ENCODE results near the gene TAS2R5. TPM values are rescaled to one million over a fixed set of nuclear protein-coding genes. Genes with fewer than 3 reads are reported as not detected.
"Not testable (repeated sequence)": the region's sequence is repeated elsewhere in the genome, so short reads cannot be mapped to it uniquely, and the experiment has no call there.

The TAS2R5 gene
- polyA plus RNA-seq (ENCODE audit: insufficient read length in 12 of 12) = 1 to 10 TPM in 6 of 12 donors, under 1 TPM in 4, not detected in 2; 0.71 to 5.5 (median 1.8) TPM
- long read RNA-seq, donor 1, partial matches to known transcripts = 0 of 3 reads
- long read RNA-seq, donor 1, other reads (novel, unspliced or antisense) = 0 of 3 reads
- long read RNA-seq, donor 2 = 0 reads
- long read RNA-seq, donor 3, partial matches to known transcripts = 0 of 3 reads
- long read RNA-seq, donor 3, other reads (novel, unspliced or antisense) = 0 of 3 reads
- long read RNA-seq, donor 4 = 0 reads
- long read RNA-seq, donor 5, partial matches to known transcripts = 0 of 1 reads
- long read RNA-seq, donor 5, other reads (novel, unspliced or antisense) = 0 of 1 reads
- long read RNA-seq, donor 6 = 0 reads
- long read RNA-seq, donor 7 = 0 reads
- long read RNA-seq, donor 8, transcript TAS2R5-201 (1 exons, 1,151 nt) = major isoform, 6 of 6 reads
- long read RNA-seq, donor 8, partial matches to known transcripts = 0 of 6 reads
- long read RNA-seq, donor 8, other reads (novel, unspliced or antisense) = 0 of 6 reads
- long read RNA-seq, donor 9 = 0 reads
- long read RNA-seq, donor 10, partial matches to known transcripts = 0 of 2 reads
- long read RNA-seq, donor 10, other reads (novel, unspliced or antisense) = 0 of 2 reads
- long read RNA-seq, donor 11 = 0 reads

- DNase-seq = no peak
Observed at GRCh38 chr7:141789917-141790316, at the start of gene TAS2R5. Gene TAS2R5 (plus strand): TSS chr7:141790217. CDS start chr7:141790362, 145 bp downstream.

- DNase-seq = no peak
Observed at GRCh38 chr7:141742229-141742628, 47.8 kb upstream of the TAS2R5 start.

- DNase-seq = no peak
Observed at GRCh38 chr7:141744131-141744530, 45.9 kb upstream of the TAS2R5 start.

- no peak for DNase-seq
Observed at GRCh38 chr7:141748396-141748795, 41.6 kb upstream of the TAS2R5 start.

GRCh38 chr7:141751904-141752303 is 38.1 kb upstream of the TAS2R5 start:
- DNase-seq = not testable (repeated sequence)

- no peak for DNase-seq
Observed at GRCh38 chr7:141752634-141753033, 37.4 kb upstream of the TAS2R5 start.

- no peak for DNase-seq
Observed at GRCh38 chr7:141754939-141755338, 35.1 kb upstream of the TAS2R5 start.

- no peak for DNase-seq
Observed at GRCh38 chr7:141763797-141764196, 26.2 kb upstream of the TAS2R5 start, which contains the start of gene TAS2R3. Gene TAS2R3 (plus strand): TSS chr7:141764097. CDS start chr7:141764159, 62 bp downstream.

- DNase-seq = not testable (repeated sequence)
Observed at GRCh38 chr7:141770083-141770583, 19.9 kb upstream of the TAS2R5 start.

- DNase-seq = no peak
Observed at GRCh38 chr7:141776374-141776773, 13.6 kb upstream of the TAS2R5 start, which contains the start of gene TAS2R4. Gene TAS2R4 (plus strand): TSS chr7:141776674. CDS start chr7:141778489, 1,815 bp downstream.

- peak; percentile 7 for DNase-seq
Observed at GRCh38 chr7:141785706-141786552, 4.1 kb upstream of the TAS2R5 start.

- DNase-seq = no peak
Observed at GRCh38 chr7:141788296-141788695, 1.7 kb upstream of the TAS2R5 start.

- no peak for DNase-seq
Observed at GRCh38 chr7:141792526-141792925, 2.5 kb downstream of the TAS2R5 start.

- DNase-seq = no peak
Observed at GRCh38 chr7:141820067-141820466, 30.1 kb downstream of the TAS2R5 start.

GRCh38 chr7:141822432-141822831 is 32.4 kb downstream of the TAS2R5 start:
- DNase-seq = not testable (repeated sequence)

- no peak for DNase-seq
Observed at GRCh38 chr7:141837683-141838082, 47.7 kb downstream of the TAS2R5 start.

- no peak for DNase-seq
Observed at GRCh38 chr7:141838581-141838980, 48.6 kb downstream of the TAS2R5 start.

GRCh38 chr7:141839256-141839655 is 49.2 kb downstream of the TAS2R5 start:
- DNase-seq = no peak

GRCh38 chr7:141840708-141841107 is 50.7 kb downstream of the TAS2R5 start:
- DNase-seq = no peak

All from muscle of arm (tissue), 14 donors.